ENCODE measurements around the gene PSMG3. TPM values are rescaled to one million over a fixed set of nuclear protein-coding genes. Genes with fewer than 3 reads are reported as not detected.

Gene PSMG3
- total RNA-seq, 1 donor from 2014 or later, result 35.2 TPM

GRCh38 chr7:1607001-1607400 lies 37.2 kb upstream of the PSMG3 start:
- DNase-seq (ENCODE audit: extremely low spot score, unreplicated experiment), result no peak
- no peak for TF ChIP-seq CTCF (conservative IDR thresholded peaks at IDR 0.05)
- no peak overlapping the region for H3K27ac Mint-ChIP-seq
- H3K4me1 Mint-ChIP-seq (ENCODE audit: unreplicated experiment), result peaks cover 11% of the 10 kb centered on the region
- peaks cover 15% of the 10 kb centered on the region for H3K27me3 Mint-ChIP-seq
- no peaks in the 10 kb centered on the region for H3K9me3 Mint-ChIP-seq
- no peaks in the 10 kb centered on the region for H3K36me3 Mint-ChIP-seq
- no peak overlapping the region for H3K4me3 Mint-ChIP-seq

- DNase-seq (ENCODE audit: extremely low spot score, unreplicated experiment), result no peak
- Mint-ChIP-seq H3K27ac (no peak overlapping the region), H3K9me3 (no peaks in the 10 kb centered on the region), H3K4me3 (no peak overlapping the region), H3K4me1 (ENCODE audit: unreplicated experiment) (peaks cover 7% of the 10 kb centered on the region), H3K36me3 (no peaks in the 10 kb centered on the region), H3K27me3 (peaks cover 13% of the 10 kb centered on the region)
- TF ChIP-seq CTCF (conservative IDR thresholded peaks at IDR 0.05), result no peak
These were observed 34.6 kb upstream of the PSMG3 start for GRCh38 chr7:1604383-1604782.

GRCh38 chr7:1603346-1604225 lies 33.8 kb upstream of the PSMG3 start:
- Mint-ChIP-seq H3K4me3 (no peak overlapping the region), H3K36me3 (no peaks in the 10 kb centered on the region), H3K4me1 (ENCODE audit: unreplicated experiment) (peaks cover 3% of the 10 kb centered on the region), H3K27me3 (peaks cover 13% of the 10 kb centered on the region), H3K27ac (no peak overlapping the region), H3K9me3 (no peaks in the 10 kb centered on the region)
- DNase-seq (ENCODE audit: extremely low spot score, unreplicated experiment), result no peak
- TF ChIP-seq CTCF (conservative IDR thresholded peaks at IDR 0.05), result no peak

- DNase-seq (ENCODE audit: extremely low spot score, unreplicated experiment), result no peak
- H3K36me3 Mint-ChIP-seq, result no peaks in the 10 kb centered on the region
- TF ChIP-seq CTCF (conservative IDR thresholded peaks at IDR 0.05), result no peak
- H3K27me3 Mint-ChIP-seq, result peaks cover 18% of the 10 kb centered on the region
- no peaks in the 10 kb centered on the region for H3K9me3 Mint-ChIP-seq
- no peak overlapping the region for H3K27ac Mint-ChIP-seq
- H3K4me3 Mint-ChIP-seq, result no peak overlapping the region
- peaks cover 6% of the 10 kb centered on the region for H3K4me1 Mint-ChIP-seq (ENCODE audit: unreplicated experiment)
These were observed 32.6 kb upstream of the PSMG3 start for GRCh38 chr7:1602386-1602785.

- no peak for DNase-seq (ENCODE audit: extremely low spot score, unreplicated experiment)
- peaks cover 15% of the 10 kb centered on the region for H3K27me3 Mint-ChIP-seq
- H3K27ac Mint-ChIP-seq, result no peak overlapping the region
- no peak overlapping the region for H3K4me3 Mint-ChIP-seq
- no peak for TF ChIP-seq CTCF (conservative IDR thresholded peaks at IDR 0.05)
- H3K4me1 Mint-ChIP-seq (ENCODE audit: unreplicated experiment), result peaks cover 6% of the 10 kb centered on the region
- H3K9me3 Mint-ChIP-seq, result no peaks in the 10 kb centered on the region
- no peaks in the 10 kb centered on the region for H3K36me3 Mint-ChIP-seq
These were observed 32.1 kb upstream of the PSMG3 start for GRCh38 chr7:1601956-1602355.
